Activated naive CD4-positive, alpha-beta T cell treated with anti-CD3 and anti-CD28 coated beads, Interleukin-2, amount 50 U/mL, for 24 hours (primary cell): ENCODE data around the gene BCL6.

Experiments used
- H3K27ac Mint-ChIP-seq: one replicate; pipeline ENCODE4 v1.8.0; 2021; ENCODE audit warnings: mild to moderate bottlenecking, mixed read lengths
- H3K27me3 Mint-ChIP-seq: one replicate; pipeline ENCODE4 v1.8.0; 2021; ENCODE audit warnings: mixed read lengths
- H3K36me3 Mint-ChIP-seq: one replicate; pipeline ENCODE4 v1.8.0; 2021; ENCODE audit warnings: mixed read lengths
- H3K4me1 Mint-ChIP-seq: one replicate; pipeline ENCODE4 v1.8.0; 2021; ENCODE audit warnings: mixed read lengths
- H3K4me3 Mint-ChIP-seq: one replicate; pipeline ENCODE4 v1.8.0; 2021; ENCODE audit warnings: mild to moderate bottlenecking, mixed read lengths
- H3K9me3 Mint-ChIP-seq: one replicate; pipeline ENCODE4 v1.8.0; 2021; ENCODE audit warnings: mixed read lengths

BCL6 gene

GRCh38 chr3:187745201-187746058 lies at the start of gene BCL6:
BCL6 (minus strand) TSS chr3:187745468; CDS start chr3:187733693, 11,775 bp downstream.
- Mint-ChIP-seq H3K27me3 (no peaks in the 10 kb centered on the region), H3K4me3 (peak within 1 kb of the TSS; percentile 99), H3K4me1 (peaks cover 75% of the 10 kb centered on the region), H3K9me3 (no peaks in the 10 kb centered on the region), H3K27ac (peak within 1 kb of the TSS; percentile 100), H3K36me3 (no peaks in the 10 kb centered on the region)

- peaks cover 31% of the 10 kb centered on the region for H3K4me1 Mint-ChIP-seq
- H3K27me3 Mint-ChIP-seq = no peaks in the 10 kb centered on the region
- no peak overlapping the region for H3K27ac Mint-ChIP-seq
- no peaks in the 10 kb centered on the region for H3K9me3 Mint-ChIP-seq
- H3K4me3 Mint-ChIP-seq = no peak overlapping the region
- no peaks in the 10 kb centered on the region for H3K36me3 Mint-ChIP-seq
These were observed 49.5 kb upstream of the BCL6 start for GRCh38 chr3:187794731-187795130.

- Mint-ChIP-seq H3K27ac (no peak overlapping the region), H3K9me3 (no peaks in the 10 kb centered on the region), H3K36me3 (no peaks in the 10 kb centered on the region), H3K4me1 (peaks cover 23% of the 10 kb centered on the region), H3K4me3 (no peak overlapping the region), H3K27me3 (no peaks in the 10 kb centered on the region)
These were observed 48.4 kb upstream of the BCL6 start for GRCh38 chr3:187793618-187794017.

GRCh38 chr3:187792521-187792920 lies 47.3 kb upstream of the BCL6 start:
- H3K4me1 Mint-ChIP-seq = peaks cover 12% of the 10 kb centered on the region
- no peaks in the 10 kb centered on the region for H3K9me3 Mint-ChIP-seq
- H3K27ac Mint-ChIP-seq = no peak overlapping the region
- no peak overlapping the region for H3K4me3 Mint-ChIP-seq
- H3K36me3 Mint-ChIP-seq = no peaks in the 10 kb centered on the region
- H3K27me3 Mint-ChIP-seq = no peaks in the 10 kb centered on the region

GRCh38 chr3:187789872-187790271 lies 44.6 kb upstream of the BCL6 start:
- no peaks in the 10 kb centered on the region for H3K36me3 Mint-ChIP-seq
- no peak overlapping the region for H3K27ac Mint-ChIP-seq
- H3K4me3 Mint-ChIP-seq = no peak overlapping the region
- peaks cover 9% of the 10 kb centered on the region for H3K4me1 Mint-ChIP-seq
- no peaks in the 10 kb centered on the region for H3K9me3 Mint-ChIP-seq
- H3K27me3 Mint-ChIP-seq = no peaks in the 10 kb centered on the region

GRCh38 chr3:187788984-187789857 lies 44.0 kb upstream of the BCL6 start:
- Mint-ChIP-seq H3K36me3 (no peaks in the 10 kb centered on the region), H3K4me1 (peaks cover 9% of the 10 kb centered on the region), H3K4me3 (no peak overlapping the region), H3K9me3 (no peaks in the 10 kb centered on the region), H3K27ac (no peak overlapping the region), H3K27me3 (no peaks in the 10 kb centered on the region)

- no peak overlapping the region for H3K27ac Mint-ChIP-seq
- no peak overlapping the region for H3K4me3 Mint-ChIP-seq
- no peaks in the 10 kb centered on the region for H3K27me3 Mint-ChIP-seq
- H3K36me3 Mint-ChIP-seq = no peaks in the 10 kb centered on the region
- peaks cover 2% of the 10 kb centered on the region for H3K4me1 Mint-ChIP-seq
- H3K9me3 Mint-ChIP-seq = no peaks in the 10 kb centered on the region
These were observed 37.8 kb upstream of the BCL6 start for GRCh38 chr3:187783098-187783497.

GRCh38 chr3:187782006-187782405 lies 36.7 kb upstream of the BCL6 start:
- Mint-ChIP-seq H3K9me3 (no peaks in the 10 kb centered on the region), H3K36me3 (no peaks in the 10 kb centered on the region), H3K4me3 (no peak overlapping the region), H3K27ac (peak overlapping the region; percentile 49), H3K27me3 (no peaks in the 10 kb centered on the region), H3K4me1 (peaks cover 13% of the 10 kb centered on the region)

GRCh38 chr3:187781001-187781400 lies 35.7 kb upstream of the BCL6 start:
- no peaks in the 10 kb centered on the region for H3K27me3 Mint-ChIP-seq
- H3K4me1 Mint-ChIP-seq = peaks cover 16% of the 10 kb centered on the region
- no peak overlapping the region for H3K4me3 Mint-ChIP-seq
- no peaks in the 10 kb centered on the region for H3K36me3 Mint-ChIP-seq
- H3K27ac Mint-ChIP-seq = no peak overlapping the region
- H3K9me3 Mint-ChIP-seq = no peaks in the 10 kb centered on the region

- no peak overlapping the region for H3K4me3 Mint-ChIP-seq
- H3K4me1 Mint-ChIP-seq = peaks cover 22% of the 10 kb centered on the region
- no peak overlapping the region for H3K27ac Mint-ChIP-seq
- H3K9me3 Mint-ChIP-seq = no peaks in the 10 kb centered on the region
- no peaks in the 10 kb centered on the region for H3K36me3 Mint-ChIP-seq
- no peaks in the 10 kb centered on the region for H3K27me3 Mint-ChIP-seq
These were observed 33.5 kb upstream of the BCL6 start for GRCh38 chr3:187778726-187779125.

- Mint-ChIP-seq H3K4me3 (peak overlapping the region; percentile 70), H3K4me1 (peaks cover 22% of the 10 kb centered on the region), H3K36me3 (no peaks in the 10 kb centered on the region), H3K27ac (peak overlapping the region; percentile 97), H3K9me3 (no peaks in the 10 kb centered on the region), H3K27me3 (no peaks in the 10 kb centered on the region)
These were observed 32.2 kb upstream of the BCL6 start for GRCh38 chr3:187777331-187777941.

- no peak overlapping the region for H3K4me3 Mint-ChIP-seq
- H3K27me3 Mint-ChIP-seq = no peaks in the 10 kb centered on the region
- H3K4me1 Mint-ChIP-seq = peaks cover 25% of the 10 kb centered on the region
- H3K27ac Mint-ChIP-seq = no peak overlapping the region
- H3K36me3 Mint-ChIP-seq = no peaks in the 10 kb centered on the region
- H3K9me3 Mint-ChIP-seq = no peaks in the 10 kb centered on the region
These were observed 30.3 kb upstream of the BCL6 start for GRCh38 chr3:187775549-187775948.

- Mint-ChIP-seq H3K27ac (no peak overlapping the region), H3K4me1 (peaks cover 37% of the 10 kb centered on the region), H3K4me3 (no peak overlapping the region), H3K9me3 (no peaks in the 10 kb centered on the region), H3K27me3 (no peaks in the 10 kb centered on the region), H3K36me3 (no peaks in the 10 kb centered on the region)
These were observed 29.0 kb upstream of the BCL6 start for GRCh38 chr3:187774185-187774789.

- no peaks in the 10 kb centered on the region for H3K36me3 Mint-ChIP-seq
- H3K27me3 Mint-ChIP-seq = no peaks in the 10 kb centered on the region
- peaks cover 45% of the 10 kb centered on the region for H3K4me1 Mint-ChIP-seq
- peak overlapping the region; percentile 14 for H3K27ac Mint-ChIP-seq
- H3K9me3 Mint-ChIP-seq = no peaks in the 10 kb centered on the region
- no peak overlapping the region for H3K4me3 Mint-ChIP-seq
These were observed 28.2 kb upstream of the BCL6 start for GRCh38 chr3:187773233-187774184.
